CD4-positive, alpha-beta T cell treated with Interferon gamma for 1 hour (primary cell): Measurements from ENCODE around the gene SLC9A9.

Source experiments
- DNase-seq: peaks from one replicate; pipeline ENCODE4 v3.0.0-alpha.2; 2020

The SLC9A9 gene

GRCh38 chr3:143266927-143267326 lies 581.3 kb downstream of the SLC9A9 start:
- no peak for DNase-seq

GRCh38 chr3:143266511-143266910 lies 581.8 kb downstream of the SLC9A9 start:
- DNase-seq = no peak

GRCh38 chr3:143265501-143266070 lies 582.7 kb downstream of the SLC9A9 start:
- no peak for DNase-seq

DNA sequence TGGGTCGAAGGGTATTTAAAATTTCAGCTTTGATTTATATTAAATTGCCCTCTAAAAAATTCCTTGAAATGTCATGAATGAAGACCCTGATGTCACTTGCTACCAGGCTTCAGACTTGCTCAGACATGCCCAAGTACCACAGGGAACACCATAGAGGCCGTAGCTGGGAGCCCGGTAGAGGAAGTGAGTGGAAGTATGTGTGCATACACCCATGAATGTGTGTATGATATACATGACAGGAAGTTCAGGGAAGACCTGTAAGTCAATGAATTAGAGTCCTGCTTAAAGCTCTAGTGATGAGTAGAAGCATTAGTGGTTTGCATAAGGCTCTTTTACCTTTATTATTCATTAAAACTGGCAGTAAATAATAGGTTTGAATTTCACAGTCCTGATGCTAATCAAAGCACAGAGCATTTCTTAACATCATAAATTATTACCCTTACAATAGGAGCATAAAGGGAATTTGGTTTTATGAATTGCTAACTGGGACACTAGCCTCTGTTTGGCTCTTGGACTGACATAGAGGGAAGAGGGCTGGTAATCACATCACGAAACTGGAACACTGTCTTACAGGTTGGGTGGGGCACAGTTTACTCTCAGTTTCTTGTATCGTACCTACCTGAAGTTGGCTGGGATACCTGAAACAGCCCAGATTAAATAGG lies 584.3 kb downstream of the SLC9A9 start:
- DNase-seq = no peak

- DNase-seq = no peak
These were observed 586.4 kb downstream of the SLC9A9 start for GRCh38 chr3:143261848-143262247.

DNA sequence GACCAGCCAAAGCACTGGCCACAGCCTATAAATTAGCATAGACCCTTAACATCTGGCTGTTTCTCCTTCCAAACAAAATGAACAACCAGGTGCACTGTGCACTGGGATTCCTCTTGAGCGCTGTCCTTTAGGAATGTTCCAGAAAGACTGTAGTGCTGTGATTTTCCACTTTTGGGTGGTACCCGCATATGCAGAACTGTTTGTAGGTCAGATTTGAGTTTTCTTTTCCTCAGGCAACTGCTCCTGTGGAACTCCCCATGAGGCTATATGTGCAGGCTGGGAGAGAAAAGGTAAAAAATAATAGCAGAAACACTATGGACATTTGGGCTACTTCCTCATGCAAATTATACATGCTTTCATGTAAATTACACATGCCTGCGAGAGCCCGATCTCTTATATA lies 589.6 kb downstream of the SLC9A9 start:
- DNase-seq = no peak

DNA sequence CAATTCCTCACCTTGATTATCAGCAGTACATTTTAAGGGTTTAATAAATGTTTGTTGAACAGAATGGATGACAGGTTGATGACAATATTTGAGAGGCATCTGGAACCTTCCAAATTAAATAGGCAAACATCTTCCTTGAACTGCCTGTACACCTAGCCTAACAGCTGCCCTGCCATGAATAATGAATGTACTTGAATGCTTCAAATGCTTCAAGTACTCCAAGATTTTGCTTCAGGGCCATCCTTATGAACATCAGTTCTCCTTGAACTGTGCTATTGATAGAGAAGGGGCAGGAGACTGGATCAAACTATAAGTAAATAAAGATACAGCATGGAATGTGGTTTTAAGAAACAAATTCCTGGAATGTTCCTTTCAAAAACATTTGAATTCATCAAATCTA lies 591.9 kb downstream of the SLC9A9 start:
- DNase-seq = no peak

DNA sequence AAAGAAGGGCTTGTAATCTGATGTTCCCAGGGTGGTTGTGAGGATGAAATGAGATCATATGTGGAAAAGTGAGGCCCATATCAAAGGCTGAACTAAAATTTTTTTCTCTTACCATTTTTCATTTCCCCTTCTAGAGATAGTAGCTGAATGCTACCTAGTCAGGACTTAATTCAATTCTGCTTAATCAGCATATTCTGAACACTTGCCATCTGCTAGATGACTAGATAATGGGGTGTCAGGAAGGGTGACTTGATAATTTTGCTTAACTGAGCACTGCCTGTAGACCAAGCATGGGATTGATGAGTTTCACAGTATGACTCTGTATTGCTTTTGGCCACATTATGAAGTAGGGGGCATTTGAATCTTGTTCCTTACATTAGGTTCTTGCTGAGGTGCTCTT lies 592.5 kb downstream of the SLC9A9 start:
- no peak for DNase-seq

- no peak for DNase-seq
These were observed 595.3 kb downstream of the SLC9A9 start for GRCh38 chr3:143252931-143253330.

DNA sequence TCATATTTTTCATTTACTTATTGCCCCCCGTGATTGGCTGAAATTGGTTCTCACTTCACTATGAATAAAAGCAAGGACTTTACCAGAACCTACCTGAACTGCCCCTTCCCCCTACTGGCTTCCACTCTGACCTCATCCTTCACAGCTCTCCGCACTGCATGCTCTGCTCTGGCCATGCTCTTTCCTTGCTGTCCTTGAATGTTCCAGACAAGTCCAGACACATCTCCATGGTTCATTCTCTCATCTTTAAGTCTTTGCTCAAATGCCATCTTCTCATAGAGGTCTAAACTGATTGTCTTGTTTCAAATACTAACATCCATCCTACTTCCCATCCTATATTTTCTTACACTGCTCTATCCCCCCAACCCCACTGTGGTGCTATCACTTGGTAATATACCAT lies 599.3 kb downstream of the SLC9A9 start:
- DNase-seq = no peak

DNA sequence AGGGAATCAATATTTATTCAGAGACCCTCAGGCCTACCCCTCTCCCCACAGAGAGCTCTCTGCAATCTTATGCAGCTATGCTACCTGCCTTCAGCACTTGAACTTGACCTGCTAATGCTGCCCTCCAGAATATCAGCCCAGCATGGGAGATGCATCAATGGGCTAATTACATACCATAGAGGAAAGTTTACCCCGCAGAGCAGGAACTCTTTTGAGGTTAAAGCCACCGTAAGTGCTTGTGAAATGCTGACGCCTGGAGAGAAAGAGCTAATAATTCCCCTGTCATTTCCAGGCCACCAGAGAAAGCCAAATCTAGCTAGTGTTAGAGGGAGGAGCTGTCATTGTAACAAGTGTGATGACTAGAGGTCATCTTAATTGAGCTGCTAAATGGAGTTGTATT lies 601.2 kb downstream of the SLC9A9 start:
- no peak for DNase-seq

GRCh38 chr3:143245692-143246091 lies 602.6 kb downstream of the SLC9A9 start:
- DNase-seq = no peak

GRCh38 chr3:143244516-143245063 lies 603.7 kb downstream of the SLC9A9 start:
- DNase-seq = no peak

DNA sequence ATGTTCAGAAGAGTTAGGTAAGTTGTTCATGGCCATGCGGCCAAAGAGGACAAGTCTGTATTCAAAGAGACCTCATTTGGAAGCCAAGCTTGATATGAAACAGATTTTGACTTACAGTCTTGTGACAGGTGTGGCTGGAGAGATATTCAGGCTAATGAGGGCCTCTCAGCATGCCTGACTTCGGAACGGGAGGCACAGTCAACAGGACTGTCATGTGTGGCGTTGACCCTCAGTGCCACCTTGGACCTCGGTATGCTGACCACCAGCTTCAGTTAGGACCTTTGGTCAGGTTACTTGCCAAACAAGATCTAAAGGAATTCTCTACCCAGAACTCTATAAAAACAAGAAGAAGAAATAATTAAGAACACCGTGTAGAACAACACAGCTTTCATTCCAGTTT lies 604.6 kb downstream of the SLC9A9 start:
- no peak for DNase-seq

GRCh38 chr3:143242691-143243090 lies 605.6 kb downstream of the SLC9A9 start:
- no peak for DNase-seq

- no peak for DNase-seq
These were observed 606.2 kb downstream of the SLC9A9 start for GRCh38 chr3:143242101-143242500.

DNA sequence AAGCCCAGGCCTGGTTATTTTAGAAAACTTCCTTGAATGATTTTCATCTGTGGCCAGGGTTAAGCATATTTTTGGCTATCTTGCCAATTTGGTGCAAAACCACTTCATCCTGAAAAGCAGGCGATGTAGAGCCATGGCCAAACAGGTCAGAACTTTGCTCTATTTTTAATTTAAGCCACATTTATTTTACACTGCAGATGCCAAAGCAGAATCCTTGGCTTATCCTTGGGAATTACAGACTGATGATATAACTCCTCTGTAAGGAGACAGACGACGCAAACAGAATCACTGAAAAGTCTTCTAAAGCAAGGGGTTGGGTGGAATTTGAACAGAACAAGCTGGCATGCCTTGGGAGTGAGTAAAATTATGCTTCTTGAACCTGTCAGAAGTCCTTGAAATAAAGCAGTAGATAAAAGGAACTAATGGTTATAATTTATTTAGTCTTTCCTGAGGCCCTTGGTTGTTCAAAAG lies 606.8 kb downstream of the SLC9A9 start:
- no peak for DNase-seq

DNA sequence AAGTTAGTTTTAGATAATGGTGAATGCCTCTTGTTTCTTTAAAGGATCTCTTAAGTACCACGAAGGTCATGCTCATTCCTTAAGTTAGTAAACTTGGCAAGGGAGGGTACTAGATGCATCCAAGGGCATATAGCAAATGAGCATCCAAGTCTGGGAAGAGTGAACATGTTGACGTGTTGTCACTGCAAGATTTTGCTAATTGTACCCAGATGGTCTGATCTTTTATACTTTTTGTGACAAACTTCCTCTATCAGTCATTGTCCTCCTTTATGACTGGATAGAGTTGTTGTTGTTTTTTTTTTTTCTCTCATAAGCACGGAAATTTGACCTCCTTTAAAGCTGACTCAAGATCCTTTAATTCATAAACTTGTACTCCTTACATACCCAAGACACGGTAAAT lies 607.4 kb downstream of the SLC9A9 start:
- no peak for DNase-seq

DNA sequence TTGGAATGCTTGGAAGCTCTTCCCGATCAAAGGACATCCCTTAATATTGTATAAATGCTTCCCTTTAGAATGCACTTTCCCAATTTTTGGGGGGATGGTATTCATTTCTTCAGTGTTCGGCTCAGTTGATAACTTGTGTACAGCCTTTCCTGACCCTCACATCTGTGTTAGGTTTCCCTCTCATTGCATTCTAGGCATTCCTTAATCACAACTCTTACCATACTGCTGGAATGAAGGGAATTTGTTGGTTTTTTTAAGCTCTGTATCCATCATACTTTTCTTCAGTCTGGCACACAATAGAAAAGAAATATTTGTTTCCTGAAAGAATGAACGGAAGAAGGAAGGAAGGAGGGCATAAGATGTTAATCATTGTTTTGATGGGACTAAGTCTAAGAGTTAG lies 609.2 kb downstream of the SLC9A9 start:
- no peak for DNase-seq

GRCh38 chr3:143237077-143237627 lies 611.1 kb downstream of the SLC9A9 start:
- no peak for DNase-seq

- no peak for DNase-seq
These were observed 611.9 kb downstream of the SLC9A9 start for GRCh38 chr3:143236226-143236964.

DNA sequence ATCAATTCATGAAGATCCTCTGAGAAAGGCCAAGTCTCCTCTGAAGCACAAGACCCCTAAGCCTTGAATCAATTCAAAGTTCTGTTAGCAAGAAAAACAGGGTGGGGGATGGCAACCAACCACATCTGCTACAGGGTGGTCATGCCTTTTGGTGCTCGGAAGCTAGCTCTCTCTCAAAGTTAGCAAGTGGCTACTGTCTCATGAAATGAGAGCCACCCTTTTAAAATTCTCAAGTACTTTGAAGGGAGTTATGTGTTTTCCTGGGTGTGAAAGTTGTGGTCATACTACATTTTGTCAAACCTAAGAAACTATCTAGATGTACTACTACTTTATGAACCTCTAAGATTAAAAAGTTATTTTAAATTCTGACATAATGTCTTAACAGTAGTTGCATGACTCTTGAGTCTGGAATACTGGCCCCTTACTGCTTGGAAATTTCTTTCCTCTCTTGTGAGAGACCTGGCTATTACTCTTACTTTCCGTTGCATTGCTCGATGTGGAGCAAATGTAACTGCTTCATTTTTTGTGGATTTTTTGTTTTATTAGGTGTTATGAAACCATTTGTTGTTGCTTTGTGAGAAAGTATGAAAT lies 612.6 kb downstream of the SLC9A9 start:
- DNase-seq = no peak

DNA sequence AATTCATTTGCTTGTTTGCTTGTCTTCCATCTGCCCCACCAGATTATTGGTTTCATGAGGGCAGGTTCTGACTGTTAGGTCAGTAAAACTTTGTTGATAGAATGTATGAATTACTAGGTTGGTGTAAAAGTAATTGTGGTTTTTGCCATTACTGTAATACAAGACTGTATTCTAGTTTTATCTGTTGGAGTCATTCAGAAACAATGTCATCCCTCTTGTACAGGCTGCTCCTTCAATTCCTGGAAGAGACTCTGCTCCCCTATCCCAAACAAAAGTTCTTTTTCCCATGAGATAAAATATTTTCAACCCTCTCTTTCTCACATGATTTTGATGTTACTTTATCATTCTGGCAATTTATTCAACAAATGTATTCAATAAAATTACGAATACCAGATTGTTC lies 613.7 kb downstream of the SLC9A9 start:
- no peak for DNase-seq
